Effector CD4-positive, alpha-beta T cell (primary cell): ENCODE data around the gene CHST9.
"Not testable (repeated sequence)": the region's sequence is repeated elsewhere in the genome, so short reads cannot be mapped to it uniquely, and the experiment has no call there.

Experiments used
- DNase-seq: peaks from one replicate; pipeline ENCODE4 v3.0.0-alpha.2; 2020

Gene CHST9

DNA sequence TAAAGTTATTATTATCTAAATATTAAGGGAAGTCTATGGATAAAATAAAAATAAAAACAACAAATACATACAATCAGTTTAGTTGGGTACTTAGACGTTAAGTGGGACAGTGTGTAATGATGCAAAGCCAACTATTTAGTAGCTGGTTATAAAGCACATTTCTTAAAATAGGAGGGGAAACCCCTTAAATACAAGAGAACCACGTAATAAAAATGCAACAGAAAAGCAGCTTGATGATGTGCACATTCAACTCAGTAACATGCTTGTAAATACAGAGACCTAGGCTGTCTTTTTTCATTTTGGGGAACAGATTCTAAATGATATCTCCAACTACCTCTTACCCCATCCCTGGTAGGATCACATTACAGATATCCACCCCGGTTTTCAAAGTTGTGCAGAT lies 185.3 kb downstream of the CHST9 start:
- no peak for DNase-seq

DNA sequence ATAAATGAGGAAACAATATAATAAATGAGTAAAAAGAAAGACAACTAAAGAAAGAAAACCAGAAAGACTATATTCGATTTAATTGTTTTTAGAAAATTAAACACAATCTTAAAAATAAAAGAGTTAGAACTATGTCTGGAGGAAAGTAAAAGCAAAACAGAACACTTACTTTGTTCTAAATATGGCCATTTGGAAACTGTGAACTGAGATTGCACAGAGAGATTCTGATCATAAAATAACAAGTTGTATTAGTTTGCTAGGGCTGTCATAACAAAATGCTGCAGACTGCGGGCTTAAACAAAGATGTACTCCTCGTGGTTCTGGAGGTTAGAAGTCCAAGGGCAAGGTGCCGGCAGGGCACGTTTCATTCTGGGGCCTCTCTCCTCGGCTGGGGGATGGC lies 191.5 kb downstream of the CHST9 start:
- no peak for DNase-seq

DNA sequence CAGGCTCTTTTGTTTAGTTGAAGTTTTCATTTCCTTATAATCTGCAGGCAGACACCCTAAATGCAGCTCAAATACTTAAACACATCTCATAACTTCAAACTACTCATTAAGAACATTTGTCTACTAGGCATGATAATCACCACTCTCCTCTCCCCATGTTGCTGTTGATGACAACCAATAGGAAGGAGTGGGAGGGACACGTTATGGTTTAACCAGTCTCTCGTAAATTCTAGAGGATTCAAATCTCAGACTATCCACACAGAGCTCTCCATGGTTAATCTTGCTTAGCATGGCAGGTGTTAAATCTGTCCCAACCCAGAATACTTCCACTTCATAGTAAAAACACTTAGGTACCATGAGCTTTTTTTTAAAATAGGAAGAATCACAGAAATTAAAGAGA lies 192.2 kb downstream of the CHST9 start:
- DNase-seq = no peak

DNA sequence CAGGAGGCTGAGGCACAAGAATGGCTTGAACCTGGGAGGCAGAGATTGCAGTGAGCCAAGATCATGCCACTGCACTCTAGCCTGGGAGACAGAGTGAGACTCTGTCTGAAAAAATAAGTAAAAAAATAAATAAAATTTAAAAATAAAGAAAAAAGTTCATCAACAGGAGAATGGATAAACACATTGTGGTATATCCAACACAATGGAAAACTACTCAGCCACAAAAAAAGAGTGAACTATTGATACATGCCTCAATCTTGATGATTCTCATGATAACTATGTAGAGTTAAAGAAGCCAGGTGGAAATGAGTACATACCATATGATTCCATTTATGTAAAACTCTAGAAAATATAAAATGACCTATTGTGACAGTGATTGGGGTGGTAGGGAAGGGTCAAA lies 195.3 kb downstream of the CHST9 start:
- DNase-seq = no peak

DNA sequence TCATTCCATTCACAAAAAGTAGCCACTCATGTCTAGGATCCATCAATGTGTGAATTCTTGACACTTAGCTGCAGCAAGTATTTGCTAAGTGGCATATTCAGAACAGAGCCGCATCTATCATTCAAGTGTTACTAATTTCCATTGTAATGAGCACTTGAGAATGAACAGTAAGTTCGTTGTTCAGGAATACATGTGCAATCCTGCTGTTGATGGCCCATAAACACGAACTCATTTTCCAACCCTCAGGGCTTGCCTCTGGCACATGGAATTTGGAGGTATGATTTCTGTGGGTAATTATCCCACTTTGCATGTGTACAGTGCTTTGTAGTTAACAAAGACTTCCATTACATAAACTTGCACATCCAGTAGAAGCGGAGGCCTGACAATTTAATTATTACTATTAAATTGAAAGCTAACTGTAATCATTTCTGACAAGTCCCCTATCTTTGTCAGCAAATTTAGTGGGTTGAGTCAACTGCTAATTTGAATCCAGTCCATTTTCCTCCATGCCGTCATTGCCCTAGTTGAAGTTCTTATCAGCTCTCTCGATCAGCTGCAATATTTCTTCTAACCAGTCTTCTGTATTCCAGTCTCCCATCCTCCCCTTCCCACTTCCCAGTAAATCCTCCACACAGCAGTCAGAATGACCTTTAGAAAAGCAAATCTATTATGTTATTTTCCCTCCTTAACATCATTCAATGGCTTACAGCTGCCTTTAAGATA lies 203.6 kb downstream of the CHST9 start:
- no peak for DNase-seq

DNA sequence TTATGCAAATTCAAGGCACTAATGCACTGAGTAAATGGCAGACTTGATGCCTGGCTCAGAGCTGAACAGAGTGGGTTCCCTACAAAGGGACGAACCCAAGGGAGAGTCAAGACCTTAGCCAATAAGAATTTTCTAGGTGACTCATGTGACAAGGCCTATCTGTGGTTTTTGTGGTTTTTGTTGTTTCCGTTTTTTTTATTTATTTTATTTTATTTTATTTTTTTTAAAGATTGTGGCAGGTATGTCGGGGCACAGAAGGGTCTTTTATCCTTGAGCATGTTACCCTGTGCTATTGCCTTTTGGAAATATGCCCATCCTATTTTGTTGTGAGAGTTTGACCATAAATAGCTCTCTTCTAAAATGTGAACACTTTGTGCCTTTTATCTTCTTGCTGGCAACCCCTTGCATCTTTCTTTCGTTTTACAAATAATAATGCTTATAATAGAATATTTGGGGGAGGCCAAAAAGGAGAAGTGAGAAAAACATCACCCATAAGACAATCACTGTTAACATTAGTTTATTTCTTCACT lies 206.2 kb downstream of the CHST9 start:
- no peak for DNase-seq

DNA sequence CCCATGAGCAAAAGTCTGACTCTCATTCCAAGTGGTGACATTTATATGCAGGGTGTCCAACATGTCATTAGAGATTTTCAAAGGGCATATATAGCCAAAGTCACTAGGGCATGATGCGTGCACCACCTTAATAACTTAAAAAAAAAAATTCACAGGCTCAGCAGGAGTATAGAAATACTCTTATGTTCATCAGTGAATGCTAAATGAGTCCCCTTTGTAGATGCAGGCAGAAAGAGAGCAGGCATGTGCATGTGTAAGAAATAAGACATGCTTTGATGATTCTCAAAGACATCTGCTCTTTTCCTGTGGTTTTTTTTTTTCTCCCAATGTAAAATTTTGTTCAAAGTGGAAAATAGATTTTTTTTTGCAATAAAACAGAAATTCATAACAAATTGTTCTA lies 207.3 kb downstream of the CHST9 start:
- no peak for DNase-seq

DNA sequence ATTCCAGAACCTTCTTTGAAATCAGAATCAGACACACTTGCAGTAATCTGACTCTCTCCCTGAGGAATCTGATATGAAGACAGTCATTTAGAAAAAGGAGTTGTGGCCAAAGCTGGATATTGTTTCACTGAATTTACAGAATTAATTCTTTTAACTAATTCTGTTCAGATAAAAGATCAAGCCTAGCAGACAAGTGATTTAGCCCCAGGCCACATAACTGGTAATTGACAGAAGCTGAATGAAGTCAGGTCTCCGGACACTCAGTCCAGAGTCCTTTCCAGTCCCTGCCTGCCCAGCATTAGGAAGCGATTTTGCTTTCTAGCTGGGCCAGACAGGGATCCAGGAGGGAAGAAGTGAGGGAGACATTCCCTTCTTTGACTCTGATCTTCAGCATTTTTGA lies 208.9 kb downstream of the CHST9 start:
- DNase-seq = no peak

DNA sequence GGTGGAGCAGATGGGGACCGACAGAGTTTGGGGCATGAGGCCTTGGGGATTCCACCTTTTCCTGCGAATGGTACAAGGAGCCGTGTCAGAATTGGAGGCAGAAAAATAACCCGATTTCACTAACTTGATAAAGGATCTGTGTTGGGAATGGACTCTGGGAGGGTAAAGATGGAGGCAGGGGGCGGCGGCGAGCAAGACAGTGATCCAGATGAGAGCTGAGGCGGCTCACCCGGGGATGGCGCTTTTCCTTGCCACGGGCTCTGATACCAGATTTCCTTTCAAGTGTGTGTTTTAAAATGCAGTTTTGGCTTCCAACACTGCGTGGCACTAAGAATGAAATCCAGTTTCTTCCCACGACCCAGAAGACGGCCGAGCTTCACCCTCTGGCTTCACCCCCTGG lies 212.6 kb downstream of the CHST9 start:
- DNase-seq = not testable (repeated sequence)

DNA sequence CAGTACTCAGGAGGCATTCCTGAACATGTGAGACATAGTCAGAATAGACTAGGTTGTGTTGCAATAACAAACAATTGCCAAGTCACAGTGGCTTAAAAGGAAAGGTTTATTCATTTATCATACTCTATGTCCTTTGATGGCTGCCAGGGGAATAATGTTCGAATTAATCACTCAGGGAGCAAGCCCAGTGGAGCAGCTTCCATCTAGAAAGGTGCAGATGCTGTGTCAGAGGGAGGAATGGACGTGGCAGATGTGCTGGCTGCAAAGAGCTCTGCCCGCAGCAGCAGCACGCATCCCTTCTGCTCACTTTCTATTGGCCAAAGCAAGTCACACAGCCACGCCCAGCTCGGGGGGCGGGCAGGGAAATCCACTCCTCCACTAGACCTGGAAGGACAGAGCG lies 213.7 kb downstream of the CHST9 start:
- DNase-seq = no peak

DNA sequence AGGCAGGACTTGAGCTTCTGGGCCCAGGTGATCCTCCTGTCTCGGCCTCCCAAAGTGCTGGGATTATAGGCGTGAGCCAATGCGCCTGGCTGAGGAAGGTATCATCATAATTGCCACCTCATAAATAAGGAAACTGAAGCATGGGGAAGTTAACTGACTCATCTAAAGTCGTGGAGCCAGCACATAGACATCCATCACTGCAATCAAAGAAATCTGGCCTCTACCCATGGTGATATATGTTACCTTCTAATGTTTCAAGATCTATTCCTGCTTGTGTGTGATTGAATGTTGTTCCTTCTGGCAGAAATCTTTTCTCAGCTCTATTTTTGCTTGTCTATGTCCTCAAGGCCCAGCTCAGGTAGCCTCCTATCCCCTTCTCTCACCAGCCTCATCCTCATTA lies 214.5 kb downstream of the CHST9 start:
- no peak for DNase-seq

DNA sequence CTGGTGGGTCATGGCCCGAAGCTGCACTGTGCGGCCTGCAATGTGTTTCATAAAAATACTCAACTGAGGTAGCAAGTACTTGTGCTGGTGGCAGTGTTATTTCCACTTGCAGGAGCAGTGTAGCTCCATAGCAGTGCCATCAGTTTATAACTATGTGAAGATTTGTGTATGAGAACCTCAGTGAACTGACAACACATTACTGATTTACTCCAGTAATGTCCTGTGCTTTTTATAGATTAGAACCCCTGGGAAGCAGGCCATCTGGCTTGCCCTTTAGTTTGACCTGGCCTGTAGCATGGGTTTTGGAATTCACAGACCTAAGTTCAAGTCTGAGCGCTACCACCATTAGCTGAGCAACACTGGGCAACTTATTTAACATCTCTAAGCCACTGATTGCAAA lies 219.9 kb downstream of the CHST9 start:
- DNase-seq = no peak

DNA sequence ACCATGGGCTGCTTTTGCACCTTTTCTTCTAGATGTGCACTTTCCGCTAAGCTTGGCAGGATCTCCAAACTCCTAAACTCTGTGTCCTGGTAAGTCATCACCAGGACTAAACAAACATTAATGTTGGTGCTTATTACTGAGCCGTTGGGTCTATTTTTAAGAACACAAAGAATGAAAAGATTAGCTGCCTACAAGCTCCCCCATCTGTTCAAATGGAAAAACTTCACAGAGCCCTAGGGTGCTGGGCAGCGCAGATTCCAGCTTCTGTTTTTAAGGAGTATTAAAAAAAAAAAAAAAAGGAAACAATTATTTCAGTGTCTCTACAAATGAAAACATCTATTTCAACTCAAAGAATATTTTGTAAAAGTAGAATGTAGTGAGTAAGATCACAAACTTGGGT lies 221.8 kb downstream of the CHST9 start:
- no peak for DNase-seq

DNA sequence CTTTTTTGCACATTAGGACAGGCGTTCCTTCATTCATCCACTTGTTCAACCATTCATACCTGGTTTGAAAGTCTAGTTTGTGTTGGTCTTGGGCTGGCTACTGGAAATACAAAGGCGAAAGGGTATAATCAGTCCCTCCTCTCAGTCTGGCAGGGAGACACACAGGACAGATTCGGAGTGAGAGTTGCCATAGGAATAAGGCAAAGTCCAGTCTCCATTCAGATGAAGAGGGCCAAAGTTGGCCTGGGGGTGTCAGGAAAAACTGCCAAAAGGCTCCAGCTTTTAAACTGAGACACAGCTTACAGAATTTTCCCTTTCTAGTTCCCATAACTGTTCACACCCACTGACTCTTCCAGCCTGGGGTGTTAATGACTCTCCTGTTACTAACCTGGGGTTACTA lies 223.3 kb downstream of the CHST9 start:
- no peak for DNase-seq

DNA sequence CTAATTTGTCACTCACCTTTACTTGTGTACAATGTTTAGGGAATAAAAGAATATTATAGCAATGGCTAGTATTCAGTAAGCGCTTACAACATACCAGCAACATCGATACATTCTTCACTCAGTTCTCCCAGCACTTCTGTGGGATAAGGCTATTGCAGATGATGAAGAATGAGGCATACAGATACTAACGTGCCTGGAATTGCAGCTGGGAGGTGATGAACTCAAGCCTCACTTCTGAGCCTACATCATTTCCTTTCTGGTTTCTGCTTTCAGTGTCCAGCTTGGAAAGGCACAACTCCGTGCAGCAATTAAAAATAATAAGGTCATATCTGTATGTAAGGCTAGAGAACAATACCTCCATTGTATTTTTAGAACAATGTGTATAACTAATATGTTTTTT lies 224.2 kb downstream of the CHST9 start:
- no peak for DNase-seq

DNA sequence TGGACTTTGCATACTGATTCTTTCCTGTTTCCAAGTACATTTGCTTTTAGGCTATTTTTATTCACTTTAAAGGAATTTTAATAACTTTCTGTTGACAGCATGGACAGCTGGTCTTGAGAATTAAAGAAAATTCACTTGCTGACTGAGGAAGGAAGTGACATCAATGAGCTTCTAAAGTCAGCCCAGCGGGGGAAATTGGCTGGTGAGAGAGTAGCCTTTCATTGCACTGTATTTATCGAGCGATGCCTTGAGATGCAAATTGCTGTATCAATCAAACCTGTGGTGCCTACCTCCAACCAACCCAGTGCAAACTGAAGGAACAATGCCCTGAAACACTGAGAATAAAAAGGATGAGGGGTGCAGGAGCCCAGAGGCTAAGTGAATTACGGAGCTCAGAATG lies 228.2 kb downstream of the CHST9 start:
- no peak for DNase-seq

DNA sequence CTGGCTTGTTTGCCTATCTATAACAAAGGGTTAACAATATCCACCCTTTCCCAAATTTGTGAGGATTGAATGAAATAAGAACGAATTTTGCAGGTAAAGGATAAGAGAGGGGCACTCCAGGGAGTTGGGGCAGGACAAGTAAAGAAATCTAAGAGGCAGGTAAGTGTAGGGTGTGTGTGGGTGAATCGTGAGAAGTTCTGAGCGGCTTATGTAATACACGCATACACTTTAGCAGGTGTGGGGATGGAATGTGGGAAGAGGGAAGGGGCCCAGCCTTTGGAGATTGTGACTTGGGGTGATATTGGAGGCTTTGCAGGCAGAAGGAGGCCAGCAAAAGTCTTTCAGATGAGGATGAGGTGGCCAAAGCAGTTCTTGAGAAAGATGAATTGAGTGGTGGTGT lies 236.4 kb downstream of the CHST9 start:
- DNase-seq = no peak

DNA sequence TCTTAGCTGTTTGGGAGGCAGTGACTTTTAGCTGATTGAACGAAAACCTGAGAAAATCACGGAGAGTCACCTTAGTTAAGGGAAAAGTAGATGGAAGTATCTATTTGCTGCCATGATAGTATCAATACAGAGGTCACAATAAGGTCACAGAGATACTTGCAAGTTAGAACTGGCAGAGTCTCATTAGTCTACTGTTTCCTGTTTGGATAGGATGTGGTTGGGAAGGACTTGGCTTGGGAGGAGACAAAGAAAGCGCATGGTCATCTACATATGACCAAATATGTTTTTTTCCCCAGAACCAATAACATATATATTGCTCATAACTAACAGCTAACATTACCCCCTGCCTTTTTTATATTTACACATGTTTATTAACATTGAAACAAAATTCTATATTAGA lies 241.2 kb downstream of the CHST9 start:
- DNase-seq = no peak

DNA sequence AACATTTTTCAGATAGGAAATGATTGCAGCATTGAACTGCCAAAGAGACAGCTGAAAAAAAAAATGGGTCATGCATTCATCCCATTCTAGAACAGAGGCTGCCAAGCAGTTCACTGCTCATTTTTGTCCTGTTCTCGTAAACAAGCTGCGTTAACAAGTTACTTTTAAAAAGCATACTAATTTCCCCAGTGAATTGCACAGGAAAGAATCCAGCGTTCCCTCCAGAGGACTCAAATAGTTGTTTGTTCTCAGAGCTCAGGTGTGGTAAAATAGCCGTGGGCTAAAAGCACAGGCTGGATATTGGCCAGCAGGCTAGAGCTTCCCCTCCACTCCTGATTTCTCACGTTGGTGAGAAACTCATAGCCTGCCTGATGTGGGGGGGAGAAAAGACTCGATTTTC lies 243.5 kb downstream of the CHST9 start:
- DNase-seq = no peak

DNA sequence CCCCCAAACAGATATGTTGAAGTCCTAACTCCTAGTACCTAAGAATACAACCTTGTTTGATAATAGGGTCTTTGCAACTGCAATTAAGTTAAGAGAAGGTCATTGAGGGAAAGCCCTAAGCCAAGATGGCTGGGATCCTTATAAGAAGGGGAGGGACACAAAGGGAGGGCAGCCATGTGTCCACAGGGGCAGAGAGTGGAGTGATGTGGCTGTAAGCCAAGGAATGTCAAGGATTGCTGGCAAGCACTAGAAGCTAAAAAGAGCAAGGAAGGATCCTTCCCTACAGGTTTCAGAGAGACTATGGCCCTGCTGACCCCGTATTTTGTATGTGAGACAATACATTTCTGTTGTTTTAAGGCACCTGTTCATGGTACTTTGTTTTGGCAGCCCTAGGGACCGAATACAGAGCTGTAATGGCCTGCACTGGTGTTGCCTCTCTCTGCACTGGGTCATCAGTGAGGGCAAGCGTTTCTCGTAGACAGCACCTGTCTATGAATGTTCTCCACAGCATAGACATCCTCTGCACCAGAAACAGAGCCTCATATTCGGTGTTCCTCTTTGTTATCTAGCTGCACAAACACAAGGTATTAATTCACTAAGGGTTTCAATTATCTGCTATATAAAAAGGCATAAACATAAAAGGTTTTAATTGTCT lies 244.2 kb downstream of the CHST9 start:
- DNase-seq = no peak

DNA sequence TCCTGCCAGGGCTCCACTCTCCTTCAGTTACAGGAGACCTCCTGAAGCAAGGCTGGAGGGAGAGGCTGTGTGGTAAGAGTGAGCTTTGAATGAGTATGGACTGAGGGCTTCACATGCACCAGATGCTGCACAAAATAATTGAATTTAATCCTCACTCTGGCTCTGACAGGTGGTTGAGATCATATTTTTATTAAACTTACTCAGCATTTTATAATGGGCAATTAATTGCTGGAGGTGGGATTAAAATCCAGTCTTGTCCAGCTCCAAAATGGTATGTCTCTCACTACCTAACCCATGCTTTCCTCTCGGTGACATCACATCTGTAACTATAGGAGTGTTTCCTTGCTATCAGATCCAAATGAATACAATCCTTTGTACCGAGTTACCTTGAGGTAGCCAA lies 253.4 kb downstream of the CHST9 start:
- no peak for DNase-seq

DNA sequence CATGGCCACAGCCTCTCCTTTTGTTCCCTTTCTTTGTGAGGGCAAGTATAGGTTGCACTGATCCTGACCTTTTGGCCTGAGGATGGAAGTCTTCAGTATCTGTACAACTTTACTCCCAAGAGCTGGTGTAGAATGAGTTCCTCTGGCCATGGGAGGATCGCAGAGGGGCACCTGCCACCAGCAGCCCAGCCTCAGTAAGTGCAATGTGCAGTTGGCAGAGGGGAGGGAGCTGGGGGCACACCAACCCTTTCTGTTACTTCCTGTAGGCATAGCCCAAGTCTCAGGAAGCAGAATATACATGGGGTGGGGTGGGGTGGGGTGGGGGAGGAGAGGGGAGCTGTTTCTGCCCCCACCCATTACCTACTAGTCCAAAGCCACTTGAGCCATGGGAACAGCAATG lies 254.5 kb downstream of the CHST9 start:
- no peak for DNase-seq

DNA sequence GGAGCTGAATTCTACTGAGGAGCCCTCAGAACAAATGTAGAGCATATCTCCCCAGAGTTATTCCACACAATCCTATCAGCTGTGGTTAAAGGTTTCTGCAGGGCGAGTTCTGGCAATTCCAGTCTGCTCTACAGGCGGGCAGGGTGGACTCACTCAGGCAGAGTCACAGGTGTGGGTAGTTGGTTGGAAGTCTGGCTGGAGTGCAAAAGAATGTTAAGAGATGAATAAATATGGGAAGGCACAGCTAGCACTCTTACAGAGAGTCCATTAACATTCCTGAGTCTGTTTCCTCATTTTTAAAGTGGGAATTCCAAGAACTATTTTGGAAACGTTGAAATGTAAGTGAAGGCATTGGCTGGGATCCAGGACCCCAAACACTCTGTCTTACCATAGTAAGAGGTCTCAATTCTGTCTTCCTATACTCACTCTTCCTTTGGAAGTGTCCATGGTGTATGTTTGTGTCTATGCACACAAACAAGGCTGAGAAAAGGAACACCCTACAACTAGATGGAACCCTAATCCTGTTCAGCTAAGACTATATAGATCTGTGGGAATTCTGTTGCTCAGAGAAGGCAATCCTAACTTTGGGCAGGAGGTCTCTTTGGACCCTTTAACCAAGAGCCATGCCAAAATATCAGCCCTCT lies 256.3 kb downstream of the CHST9 start:
- DNase-seq = no peak

DNA sequence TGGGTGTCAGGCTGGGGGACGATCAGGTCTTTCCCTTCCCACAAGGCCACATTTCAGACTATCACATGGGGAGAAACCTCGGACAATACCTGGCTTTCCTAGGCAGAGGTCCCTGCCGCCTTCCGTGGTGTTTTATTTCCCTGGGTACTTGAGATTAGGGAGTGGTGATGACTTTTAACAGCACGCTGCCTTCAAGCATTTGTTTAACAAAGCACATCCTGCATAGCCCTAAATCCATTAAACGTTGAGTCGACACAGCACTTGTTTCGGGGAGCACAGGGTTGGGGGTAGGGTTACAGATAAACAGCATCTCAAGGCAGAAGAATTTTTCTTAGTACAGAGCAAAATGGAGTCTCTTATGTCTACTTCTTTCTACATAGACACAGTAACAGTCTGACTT lies 257.3 kb downstream of the CHST9 start:
- not testable (repeated sequence) for DNase-seq
